Psoas muscle (tissue), 8 donors: ENCODE data around the gene AP2A2. TPM values are rescaled to one million over a fixed set of nuclear protein-coding genes. Genes with fewer than 3 reads are reported as not detected.

Experiments used
- ATAC-seq, 4 donors: fragments of 200-7000 bp; cut with Tn5 transposase; one replicate each; pipeline ENCODE4 v1.9.1; 2020; ENCODE audit warnings: moderate library complexity in 3 of 4, mild to moderate bottlenecking in 2 of 4
- DNase-seq, 2 donors: peaks; one replicate each; pipeline ENCODE4 v3.0.0-alpha.2; 2020
- H3K27ac ChIP-seq: fragments of 200-600 bp; one replicate; pipeline ENCODE4 v1.8.0; 2022
- H3K27me3 ChIP-seq, 3 donors: fragments of 200-600 bp in 1 of 3; one replicate each; pipeline versions ENCODE4 v1.6.1 to v1.8.0; 2013 to 2022; ENCODE audit warnings: low read length in 2 of 3, mild to moderate bottlenecking in 2 of 3, moderate library complexity in 1 of 3; ENCODE audit not compliant: insufficient read depth in 3 of 3
- H3K36me3 ChIP-seq, 2 donors: fragments of 200-600 bp in 1 of 2; one replicate each; pipeline versions ENCODE4 v1.6.1 to v1.8.0; 2013 to 2022; ENCODE audit warnings: low read depth in 1 of 2, mild to moderate bottlenecking in 1 of 2, moderate library complexity in 1 of 2; ENCODE audit not compliant: insufficient read depth in 1 of 2
- H3K4me1 ChIP-seq: fragments of 200-600 bp; one replicate; pipeline ENCODE4 v1.8.0; 2022
- H3K4me3 ChIP-seq: fragments of 200-600 bp; one replicate; pipeline ENCODE4 v1.8.0; 2022; ENCODE audit warnings: mild to moderate bottlenecking
- H3K9me3 ChIP-seq: fragments of 200-600 bp; one replicate; pipeline ENCODE4 v1.8.0; 2022
- CTCF ChIP-seq: fragments of 200-600 bp; IDR thresholded peaks from one replicate; pipeline ENCODE4 v1.8.0; 2022; ENCODE audit warnings: antibody characterized with exemption
- WGBS, 3 donors: extraction: QIAGEN DNeasy Blood & Tissue Kit; methylation state at CpG; one replicate each; pipeline versions ENCODE4 v1.1.6 to v1.1.7; 2013; 5-methylcytosine and 5-hydroxymethylcytosine counted together
- intact Hi-C, 2 donors: fragments of 100-400 bp; cut with DNase I; formaldehyde crosslinking; loops; one replicate each; pipeline versions ENCODE4 v1.11.0 to v1.14.2; 2022
- polyA plus RNA-seq, 3 donors: library from polyadenylated mRNA; stranded (reverse); fragments of 200-250 nt; gene quantifications; one replicate each; pipeline ENCODE4 v1.2.3, GENCODE V29; 2013
- total RNA-seq, 4 donors: library from RNA; stranded (reverse); fragmentation: NEBNext Ultra II Directional in 2 of 4; extraction: Animal tissue kit (Norgen Biotek cat#: 25700) in 2 of 4; gene quantifications; one replicate each; pipeline versions ENCODE4 v1.2.1 to v1.2.4, GENCODE V29; 2021 to 2023
- donor health status: healthy with polysubstance abuse.
- donor health status: DM: no; HTN: no; CAD: no; lungs with moderate emphysema.
- donor health status: Bipolar disorder and iron deficiency.
- donor health status: healthy.
- donor health status: DM: yes; HTN: yes; CAD: no.
- donor health status: DM: no; HTN: no; CAD: no.
- donor health status: DM: no; HTN: no; CAD: no.
- donor health status: DM: yes; HTN: yes; CAD: no.

AP2A2 gene
- total and polyA plus RNA-seq, 7 donors, result 15.9 to 31.4 (median 26.5) TPM

GRCh38 chr11:1028291-1028540 lies 102.5 kb downstream of the AP2A2 start:
- Histone ChIP-seq H3K27ac (no peak overlapping the region), H3K36me3 (no peaks in the 10 kb centered on the region), H3K4me1 (no peaks in the 10 kb centered on the region), H3K4me3 (no peak overlapping the region), H3K9me3 (no peaks in the 10 kb centered on the region), H3K27me3 (no peaks in the 10 kb centered on the region)
- DNase-seq, result no peak
- no peak for TF ChIP-seq CTCF
- intact Hi-C loops, result no loop called here
- no peak for ATAC-seq
- WGBS, 3 donors, result 70 to 83% (median 74%) methylated on average over 14 to 17 of the region's 17 CpGs

- Histone ChIP-seq H3K4me3 (no peak overlapping the region), H3K4me1 (no peaks in the 10 kb centered on the region), H3K36me3 (no peaks in the 10 kb centered on the region), H3K9me3 (no peaks in the 10 kb centered on the region), H3K27ac (no peak overlapping the region), H3K27me3 (no peaks in the 10 kb centered on the region)
- DNase-seq (no peak), ATAC-seq (no peak)
- intact Hi-C loops, result no loop called here
- whole genome bisulfite sequencing, 3 donors, result 66 to 82% (median 80%) methylated on average over 14 of the region's 14 CpGs
- TF ChIP-seq CTCF, result no peak
These were observed 102.9 kb downstream of the AP2A2 start for GRCh38 chr11:1028616-1029015.

GRCh38 chr11:1029051-1029450 lies 103.4 kb downstream of the AP2A2 start:
- H3K4me3 ChIP-seq, result no peak overlapping the region
- intact Hi-C loops, result no loop called here
- H3K27me3 ChIP-seq, result no peaks in the 10 kb centered on the region
- ATAC-seq (no peak), DNase-seq (no peak)
- no peaks in the 10 kb centered on the region for H3K36me3 ChIP-seq
- 79 to 87% (median 84%) methylated on average over 22 to 25 of the region's 25 CpGs for WGBS, 3 donors
- H3K4me1 ChIP-seq, result peaks cover under 1% of the 10 kb centered on the region
- TF ChIP-seq CTCF, result no peak
- H3K9me3 ChIP-seq, result no peaks in the 10 kb centered on the region
- H3K27ac ChIP-seq, result no peak overlapping the region

- ATAC-seq, result no peak
- intact Hi-C loops, result no loop called here
- H3K4me3 ChIP-seq, result no peak overlapping the region
- no peak for DNase-seq
- H3K4me1 ChIP-seq, result peaks cover 6% of the 10 kb centered on the region
- 29 to 43% (median 32%) methylated on average over 16 of the region's 16 CpGs for WGBS, 3 donors
- no peaks in the 10 kb centered on the region for H3K9me3 ChIP-seq
- no peaks in the 10 kb centered on the region for H3K36me3 ChIP-seq
- H3K27ac ChIP-seq, result no peak overlapping the region
- H3K27me3 ChIP-seq, result no peaks in the 10 kb centered on the region
- TF ChIP-seq CTCF, result no peak
These were observed 104.0 kb downstream of the AP2A2 start for GRCh38 chr11:1029654-1030053.

GRCh38 chr11:1030086-1030485 lies 104.4 kb downstream of the AP2A2 start:
- Histone ChIP-seq H3K36me3 (no peaks in the 10 kb centered on the region), H3K4me1 (peaks cover 10% of the 10 kb centered on the region), H3K4me3 (no peak overlapping the region), H3K9me3 (no peaks in the 10 kb centered on the region), H3K27ac (no peak overlapping the region), H3K27me3 (peaks cover 0 to under 1% (median 0%) of the 10 kb centered on the region in 3 donors)
- ATAC-seq, result no peak
- no peak for DNase-seq
- intact Hi-C loops, result no loop called here
- no peak for TF ChIP-seq CTCF
- WGBS, 3 donors, result 66 to 72% (median 69%) methylated on average over 16 of the region's 16 CpGs
